Measurements from ENCODE around the gene C3orf18.

The C3orf18 gene

GRCh38 chr3:50603261-50604109 lies 35.9 kb upstream of the C3orf18 start:
- no peak for DNase-seq

- DNase-seq: peak; percentile 22
Measured at GRCh38 chr3:50602595-50603191, 35.1 kb upstream of the C3orf18 start.

- DNase-seq: peak; percentile 69
Measured at GRCh38 chr3:50600841-50601591, 33.5 kb upstream of the C3orf18 start.

- no peak for DNase-seq
Measured at GRCh38 chr3:50600141-50600753, 32.7 kb upstream of the C3orf18 start.

GRCh38 chr3:50599716-50600118 lies 32.2 kb upstream of the C3orf18 start:
- no peak for DNase-seq

GRCh38 chr3:50599115-50599715 lies 31.7 kb upstream of the C3orf18 start:
- DNase-seq: no peak

- no peak for DNase-seq
Measured at GRCh38 chr3:50594253-50594785, 26.8 kb upstream of the C3orf18 start.

- DNase-seq: no peak
Measured at GRCh38 chr3:50592568-50592967, 25.0 kb upstream of the C3orf18 start.

GRCh38 chr3:50591196-50591741 lies 23.7 kb upstream of the C3orf18 start:
- no peak for DNase-seq

- no peak for DNase-seq
Measured at GRCh38 chr3:50588759-50589433, 21.3 kb upstream of the C3orf18 start.

GRCh38 chr3:50587806-50588758 lies 20.5 kb upstream of the C3orf18 start:
- DNase-seq: no peak

GRCh38 chr3:50587373-50587772 lies 19.8 kb upstream of the C3orf18 start:
- no peak for DNase-seq

GRCh38 chr3:50586763-50587070 lies 19.2 kb upstream of the C3orf18 start:
- no peak for DNase-seq

- DNase-seq: no peak
Measured at GRCh38 chr3:50585919-50586762, 18.6 kb upstream of the C3orf18 start.

- no peak for DNase-seq
Measured at GRCh38 chr3:50584391-50584790, 16.8 kb upstream of the C3orf18 start.

GRCh38 chr3:50583897-50584296 lies 16.4 kb upstream of the C3orf18 start:
- peak; percentile 25 for DNase-seq

GRCh38 chr3:50582083-50582482 lies 14.5 kb upstream of the C3orf18 start:
- DNase-seq: no peak

- DNase-seq: no peak
Measured at GRCh38 chr3:50581459-50581842, 13.9 kb upstream of the C3orf18 start.

- DNase-seq: no peak
Measured at GRCh38 chr3:50580683-50581458, 13.3 kb upstream of the C3orf18 start.
